CD1c-positive myeloid dendritic cell (primary cell): ENCODE measurements around the gene CDH22.

Experiments
- DNase-seq: peaks from one replicate; pipeline ENCODE4 v3.0.0-alpha.2; 2016; ENCODE audit errors: extremely low spot score

The CDH22 gene

DNA sequence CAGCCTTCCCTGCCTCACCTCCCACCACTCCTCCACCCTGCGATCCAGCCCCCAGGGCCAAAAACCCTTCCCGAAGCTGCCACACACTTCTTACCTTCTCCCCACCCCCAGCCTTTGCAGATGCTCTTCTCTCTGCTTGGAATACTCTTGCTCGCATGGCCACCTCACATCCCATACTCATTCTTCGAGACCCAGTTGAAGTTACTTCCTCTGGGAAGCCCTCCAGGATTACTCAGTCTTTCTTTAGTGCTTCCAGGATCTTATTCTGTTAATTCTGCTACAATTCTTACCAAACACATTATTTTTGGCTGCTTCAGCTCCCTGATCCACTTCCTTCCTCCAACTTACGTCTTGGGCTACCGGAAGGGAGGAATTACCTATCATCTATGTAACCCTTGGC is 135.8 kb downstream of the CDH22 start:
- DNase-seq, result no peak

DNA sequence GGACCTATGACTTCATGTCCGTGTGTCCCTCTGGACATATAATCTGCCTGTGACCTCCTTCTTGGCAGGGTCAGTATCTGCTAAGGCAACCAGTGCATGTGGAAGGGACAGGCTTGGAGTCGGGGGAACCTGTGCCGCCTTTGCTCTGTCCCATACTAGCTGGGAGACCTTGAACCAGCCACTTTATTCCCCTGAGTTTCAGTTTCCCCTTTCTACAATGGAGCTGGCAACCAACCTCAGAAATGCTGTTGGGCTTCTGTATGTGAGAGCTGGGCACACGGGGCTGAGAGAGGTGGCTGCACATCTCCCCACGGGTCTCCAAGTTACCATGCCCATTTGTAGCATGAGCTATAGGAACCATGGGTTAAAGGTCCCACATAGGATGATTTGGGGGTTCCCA is 136.4 kb downstream of the CDH22 start:
- no peak for DNase-seq

DNA sequence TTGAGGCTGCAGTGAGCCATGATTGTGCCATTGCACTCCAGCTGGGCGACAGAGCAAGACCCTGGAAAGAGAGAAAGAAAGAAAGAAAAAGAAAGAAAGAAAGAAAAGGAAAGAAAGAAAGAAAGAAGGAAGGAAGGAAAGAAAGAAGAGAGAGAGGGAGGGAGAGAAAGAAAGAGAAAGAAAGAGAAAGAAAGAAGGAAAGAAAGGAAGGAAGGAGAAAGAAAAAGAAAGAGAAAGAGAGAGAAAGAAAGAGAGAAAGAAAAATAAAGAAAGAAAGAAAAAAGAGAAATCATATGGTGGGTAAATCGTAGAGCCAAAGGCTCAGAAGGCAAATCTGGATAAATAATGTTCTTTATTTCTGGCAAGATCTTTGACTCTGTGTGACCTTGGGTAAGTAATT is 136.8 kb downstream of the CDH22 start:
- DNase-seq, result no peak

DNA sequence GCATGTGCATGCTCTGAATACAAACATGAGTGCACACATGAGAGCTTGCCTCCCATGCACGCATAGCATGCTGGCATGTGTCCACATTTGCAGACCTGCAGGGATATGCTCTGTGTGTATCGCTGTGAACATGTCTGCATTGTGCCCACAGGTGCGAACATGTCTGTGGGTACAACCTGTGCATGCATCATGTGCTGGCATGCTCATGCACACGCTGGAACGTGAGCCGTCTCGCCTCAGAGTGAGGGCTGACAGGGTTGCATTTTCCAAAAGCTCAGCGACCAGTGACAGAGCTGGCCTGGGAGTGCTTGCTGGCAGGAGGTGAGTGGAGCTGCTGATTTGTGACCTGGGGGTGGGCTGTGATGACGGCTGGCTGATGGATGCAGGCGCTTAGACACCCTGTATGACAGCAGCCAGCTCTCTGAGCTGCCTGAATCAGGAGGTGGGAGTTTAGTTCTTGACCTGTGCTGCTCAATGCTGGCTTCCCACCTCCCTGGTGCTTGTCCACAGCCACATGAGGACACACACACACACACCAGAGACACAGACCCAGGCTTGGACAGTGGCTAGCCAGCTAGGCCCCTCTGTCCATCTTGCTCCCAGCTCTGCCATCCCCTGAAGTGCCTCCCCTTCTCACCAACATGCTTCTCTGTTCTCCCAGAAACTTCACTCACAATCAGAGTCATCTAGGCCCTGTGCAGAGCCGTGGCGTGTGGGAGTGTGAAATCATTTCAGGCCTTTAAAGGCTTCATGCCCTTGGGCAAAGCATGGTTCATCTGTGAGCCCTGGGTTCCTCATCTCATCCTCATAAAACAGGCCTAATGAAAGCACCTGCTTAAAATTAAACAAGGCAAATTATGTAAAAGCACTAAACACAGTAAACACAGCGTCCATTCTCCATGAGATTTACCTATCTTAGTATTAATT is 138.8 kb downstream of the CDH22 start:
- DNase-seq, result no peak

DNA sequence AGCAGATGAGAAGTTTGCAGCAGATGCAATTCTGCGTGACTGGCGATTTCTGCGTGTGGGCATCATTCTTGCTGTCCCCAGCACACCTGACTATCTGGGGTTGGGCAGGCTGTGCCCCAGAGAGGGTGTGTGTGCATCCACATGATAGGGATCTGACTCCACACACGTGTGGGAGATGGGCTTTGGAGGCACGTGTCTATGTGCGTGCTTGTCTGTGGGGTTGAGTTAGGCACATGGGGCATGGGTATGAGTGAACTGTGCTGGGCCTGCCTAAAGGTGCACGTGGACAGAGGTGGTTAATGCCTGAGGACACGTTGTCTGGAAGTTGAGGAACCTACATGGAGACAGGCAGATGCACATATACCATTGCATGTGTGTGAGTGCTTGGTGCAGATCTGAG is 139.9 kb downstream of the CDH22 start:
- DNase-seq, result no peak

DNA sequence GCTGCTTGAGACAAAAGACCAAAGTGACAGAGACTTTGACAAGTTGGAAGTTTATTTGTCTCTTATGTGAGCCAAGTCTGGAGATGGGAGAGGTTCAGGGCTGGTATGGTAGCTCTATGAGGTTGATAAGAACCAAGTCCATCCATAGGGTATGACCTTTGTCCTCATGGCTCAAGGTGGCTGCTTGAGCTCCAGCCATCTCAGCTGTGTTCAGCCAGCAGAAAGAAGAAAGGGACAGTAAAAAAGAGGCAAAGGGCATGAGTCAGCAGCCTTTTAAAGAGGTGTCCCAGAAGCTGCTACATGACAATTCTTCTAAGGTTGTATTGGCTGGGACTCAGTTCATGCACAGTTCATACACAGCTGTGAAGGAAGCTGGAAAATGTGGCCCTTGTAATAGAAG is 141.2 kb downstream of the CDH22 start:
- no peak for DNase-seq

DNA sequence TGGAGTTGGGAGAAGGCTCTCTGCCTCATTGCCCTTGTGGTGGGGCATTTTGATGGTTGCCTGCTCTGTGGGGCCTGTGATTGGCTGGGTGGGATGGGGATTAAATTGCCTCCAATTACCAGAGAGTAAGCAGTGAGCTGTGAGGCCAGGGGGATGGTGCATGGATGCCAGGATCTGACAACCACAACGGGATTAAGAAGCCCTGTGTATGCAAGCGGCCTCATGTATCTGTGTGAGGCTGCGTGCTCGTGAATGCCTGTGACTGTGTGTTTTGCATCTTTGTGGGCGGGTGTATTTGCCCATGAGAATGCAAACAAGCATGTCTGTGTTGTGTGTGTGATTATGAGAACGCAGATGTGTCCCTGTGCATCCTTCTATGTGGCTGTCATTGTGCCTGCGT is 144.0 kb downstream of the CDH22 start:
- no peak for DNase-seq

DNA sequence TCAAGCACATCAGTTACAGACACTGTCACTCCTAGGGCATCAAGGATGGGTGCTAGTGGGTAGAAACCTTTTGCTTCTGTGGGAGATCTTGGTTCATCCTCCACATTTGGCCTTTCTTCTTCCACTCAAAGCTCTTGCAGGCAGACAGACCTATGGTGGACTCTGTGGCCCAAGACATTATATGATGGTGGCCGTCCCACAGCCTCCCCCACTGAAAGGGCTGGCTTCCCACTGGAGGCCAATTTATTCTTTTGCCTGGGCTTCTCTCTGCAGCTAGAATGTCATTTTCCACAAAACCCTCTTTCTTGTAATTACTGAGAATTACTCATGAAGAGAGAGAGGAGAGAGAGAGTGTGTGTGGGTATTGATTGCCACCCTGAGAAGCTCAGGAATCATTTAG is 146.4 kb downstream of the CDH22 start:
- no peak for DNase-seq

DNA sequence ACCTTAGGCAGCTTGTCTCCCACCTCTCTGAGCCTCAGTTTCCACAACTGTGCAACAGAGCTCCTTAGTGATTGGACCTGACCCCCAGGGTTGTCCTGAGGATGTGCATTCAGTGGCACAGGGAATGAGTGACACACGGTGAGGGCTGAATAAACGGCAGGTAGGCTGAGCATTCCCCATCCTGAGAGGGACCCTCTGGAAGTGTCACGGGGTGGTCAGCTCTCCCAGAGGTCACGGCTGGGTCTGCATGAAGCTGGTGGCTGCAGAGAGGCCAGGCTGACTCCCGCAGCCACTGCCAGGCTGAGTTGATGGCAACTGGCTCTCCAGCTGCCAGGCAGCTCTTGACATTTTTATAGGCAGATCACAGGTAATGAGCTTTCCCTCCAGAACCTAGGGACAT is 147.6 kb downstream of the CDH22 start:
- no peak for DNase-seq

DNA sequence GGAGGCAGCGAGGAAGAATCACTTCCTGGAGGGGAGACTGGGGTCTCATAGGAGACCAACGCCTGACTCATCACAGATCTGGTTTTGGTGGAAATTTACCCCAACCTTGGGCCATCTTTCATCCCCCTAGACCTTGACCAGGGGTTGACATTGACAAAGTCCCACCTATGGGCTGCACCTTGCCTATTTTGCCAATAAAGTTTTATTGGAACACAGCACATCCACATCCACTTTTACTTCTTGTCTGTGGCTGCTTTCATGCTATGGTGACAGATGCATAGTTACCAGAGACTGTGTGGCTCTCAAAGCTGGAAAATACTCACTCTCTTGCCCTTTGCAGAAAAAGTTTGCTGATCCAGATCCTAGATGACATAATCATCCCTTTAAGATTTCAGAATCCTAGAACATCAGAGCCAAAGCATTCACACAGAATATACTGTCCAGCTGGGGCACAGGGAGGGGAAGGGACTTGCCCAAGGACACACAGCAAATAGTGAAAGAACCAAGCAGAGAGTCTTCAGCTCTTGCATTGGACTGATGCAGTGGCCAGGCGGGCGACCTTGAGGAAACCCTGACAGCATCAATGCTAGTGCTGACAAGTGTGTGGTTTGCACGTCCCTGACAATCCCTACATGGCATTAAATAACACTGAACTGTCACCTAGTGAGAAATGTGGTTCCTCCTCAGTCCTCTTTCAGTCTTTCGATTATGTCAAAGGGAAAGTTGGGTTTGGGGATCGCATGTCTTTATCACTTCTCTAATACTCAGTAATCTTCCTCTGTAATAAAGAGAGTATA is 149.0 kb downstream of the CDH22 start:
- DNase-seq, result no peak

DNA sequence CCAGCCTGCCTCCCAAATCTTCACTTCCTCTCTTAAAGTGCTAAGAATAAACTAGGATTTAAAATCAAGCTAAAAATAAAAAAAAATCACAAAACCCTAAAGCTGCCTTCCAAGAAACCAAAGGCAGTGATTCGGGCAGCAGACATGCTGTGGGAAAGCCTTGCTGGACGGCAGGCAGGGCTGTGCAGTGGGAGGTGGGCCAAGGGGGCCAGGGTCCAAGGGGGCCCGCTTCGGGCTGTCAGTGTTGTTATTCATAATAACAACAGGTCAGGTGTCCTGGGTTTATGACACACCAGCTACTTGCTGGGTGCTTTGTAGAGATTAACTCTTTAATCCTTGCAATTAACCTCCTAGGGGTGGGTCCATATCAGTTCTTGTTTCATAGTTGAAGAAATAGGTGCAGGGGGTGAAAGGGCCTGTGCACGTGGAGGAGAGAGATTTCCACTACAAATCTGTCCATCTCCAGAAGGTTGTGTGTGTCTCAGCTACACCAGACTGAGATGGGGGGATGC is 149.8 kb downstream of the CDH22 start:
- DNase-seq, result no peak

DNA sequence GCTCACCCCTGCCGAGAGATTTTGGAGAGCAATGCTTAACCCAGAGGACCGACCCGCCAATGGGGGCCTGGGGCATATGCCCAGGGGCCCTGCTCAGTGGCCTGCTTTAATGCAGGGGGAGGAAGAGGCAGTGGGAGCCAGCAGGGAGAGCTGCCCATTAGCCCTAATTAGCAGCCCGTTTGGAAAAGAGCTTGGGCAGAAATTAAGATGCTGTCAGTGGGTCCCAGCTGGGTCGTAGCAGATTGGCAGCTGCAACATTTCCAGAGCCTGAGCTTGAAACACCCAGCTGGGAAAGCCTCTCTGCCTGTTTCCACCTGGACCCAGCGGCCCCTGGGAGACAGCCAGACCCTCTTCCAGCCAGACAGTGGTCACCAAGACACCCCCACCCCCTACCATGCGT is 150.7 kb downstream of the CDH22 start:
- DNase-seq, result no peak

DNA sequence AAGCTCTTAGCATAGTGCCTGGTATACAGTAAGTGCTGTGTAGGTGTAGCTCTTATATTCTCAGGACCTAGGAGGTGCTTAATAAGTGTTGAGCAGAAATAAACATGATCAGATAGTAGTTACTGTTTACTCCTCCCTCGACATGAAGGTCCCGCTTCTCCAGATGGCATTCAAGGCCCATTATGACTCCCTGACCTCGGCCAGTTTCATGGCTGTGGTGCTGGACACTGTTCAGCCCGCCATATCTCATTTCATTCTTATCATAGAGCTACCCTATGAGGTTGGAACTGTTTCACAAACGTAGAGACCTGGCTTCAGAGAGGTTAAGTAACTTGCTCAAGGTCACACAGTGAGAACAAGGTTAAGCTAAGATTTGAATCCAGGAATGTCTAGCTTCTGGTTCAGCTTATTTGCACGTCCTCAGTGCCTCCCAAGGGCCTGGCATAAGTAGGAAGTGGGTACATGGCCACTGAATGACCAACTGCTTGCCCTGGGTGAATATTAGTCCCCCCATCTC is 151.2 kb downstream of the CDH22 start:
- DNase-seq, result no peak

DNA sequence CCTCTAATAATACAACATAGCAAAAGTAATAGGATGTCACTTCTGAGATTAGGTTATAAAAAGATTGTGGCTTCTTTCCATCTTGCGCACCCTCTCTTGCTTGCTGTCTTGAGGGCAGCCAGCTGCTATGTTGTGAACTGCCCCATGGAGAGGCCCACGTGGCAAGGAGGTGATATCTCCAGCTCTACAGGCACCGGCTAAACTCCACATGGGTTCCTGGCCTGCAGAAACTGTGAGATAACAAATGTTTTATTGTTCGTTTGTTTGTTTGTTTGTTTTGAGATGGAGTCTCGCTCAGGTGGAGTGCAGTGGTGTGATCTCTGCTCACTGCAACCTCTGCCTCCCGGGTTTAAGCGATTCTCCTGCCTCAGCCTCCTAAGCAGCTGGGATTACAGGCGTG is 152.2 kb downstream of the CDH22 start:
- DNase-seq, result no peak

DNA sequence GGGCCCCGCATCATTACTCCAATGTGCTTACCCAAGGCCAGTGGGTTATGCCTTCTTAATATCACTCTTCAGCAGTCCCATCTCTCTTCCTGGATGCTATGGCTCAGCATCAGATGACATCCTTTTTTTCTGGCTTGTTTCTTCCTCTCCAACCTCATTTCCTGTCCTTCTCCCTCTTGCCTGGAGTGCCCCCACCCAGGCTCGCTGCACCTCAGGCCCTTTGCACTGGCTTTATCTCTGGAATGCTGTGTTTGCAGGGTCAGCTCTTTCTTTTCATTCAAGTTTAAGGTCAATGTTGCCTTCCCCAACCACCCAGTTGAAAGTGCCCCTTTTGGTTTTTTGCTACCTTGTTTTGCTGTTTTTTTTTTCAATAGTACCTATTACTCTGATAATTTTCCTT is 153.5 kb downstream of the CDH22 start:
- no peak for DNase-seq

DNA sequence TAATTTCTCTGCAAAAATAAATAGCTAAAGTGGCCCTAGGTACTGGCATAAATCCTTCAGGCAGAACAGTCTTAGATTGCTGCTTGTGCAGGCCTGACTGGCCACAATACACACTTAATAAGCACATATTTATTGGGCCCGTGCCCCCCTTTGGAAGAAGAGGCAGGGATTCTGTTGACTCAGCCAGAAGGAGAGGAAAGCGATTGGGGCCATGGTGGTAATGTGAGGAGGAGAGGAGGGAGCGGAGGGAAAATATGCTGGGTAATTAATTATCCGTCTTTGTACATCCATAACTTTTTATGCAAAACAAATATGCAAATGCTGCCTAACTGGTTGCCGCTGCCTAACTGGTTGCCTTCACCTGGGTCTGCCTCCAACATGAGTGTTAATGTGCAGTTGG is 154.0 kb downstream of the CDH22 start:
- no peak for DNase-seq

DNA sequence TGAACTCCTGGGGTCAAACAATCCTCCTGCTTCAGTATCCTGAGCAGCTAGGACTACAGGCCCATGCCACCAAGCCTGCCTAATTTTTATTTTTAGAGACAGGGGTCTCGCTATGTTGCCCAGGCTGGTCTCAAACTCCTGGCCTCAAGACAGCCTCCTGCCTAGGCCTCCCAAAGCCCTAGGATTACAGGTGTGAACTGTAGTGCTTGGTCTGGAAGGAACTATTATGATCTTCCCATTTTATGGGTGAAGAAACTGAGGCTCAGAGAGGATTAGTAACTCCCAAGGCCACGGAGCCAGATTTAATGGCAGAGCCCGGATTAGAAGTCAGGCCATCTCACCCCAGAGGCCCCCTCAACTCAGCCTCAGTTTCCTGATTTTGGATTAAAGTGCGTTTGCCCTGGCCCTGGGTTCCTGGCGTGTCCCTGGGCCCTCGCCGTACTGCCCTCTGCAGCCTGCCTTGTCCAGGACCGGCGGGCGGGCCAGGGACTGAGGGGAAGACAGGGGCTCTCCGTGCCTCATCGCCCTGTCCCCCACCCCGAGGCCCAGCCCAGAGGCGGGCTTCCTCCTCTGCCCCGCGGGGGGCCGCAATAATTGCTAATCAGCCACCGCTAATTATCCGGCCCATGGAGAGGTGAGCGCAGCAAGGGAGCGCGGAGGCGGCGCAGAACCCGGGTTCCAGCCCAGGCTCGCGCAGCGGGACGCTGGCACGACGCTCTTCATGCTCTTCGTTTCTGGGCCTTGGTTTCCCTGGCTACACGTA is 155.3 kb downstream of the CDH22 start:
- DNase-seq, result no peak

DNA sequence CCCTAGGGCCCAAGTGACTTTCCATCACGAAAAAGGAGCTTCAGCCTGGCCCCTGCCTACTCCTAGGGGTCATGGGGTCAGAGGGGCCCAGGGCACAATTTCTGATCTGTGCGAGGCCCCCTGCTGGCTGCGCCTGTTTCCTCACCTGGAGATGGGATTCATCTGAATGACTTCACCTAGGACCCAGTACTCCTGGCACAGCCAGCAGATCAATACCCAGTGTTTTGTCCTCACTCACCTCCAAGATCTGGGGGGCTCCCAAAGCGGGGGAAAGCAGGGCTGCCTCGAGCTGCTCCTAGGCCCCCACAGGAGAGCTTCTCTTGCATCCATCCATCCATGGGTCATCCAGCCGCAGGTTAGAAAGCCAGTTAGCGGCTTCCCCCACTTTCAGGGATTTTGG is 156.4 kb downstream of the CDH22 start:
- DNase-seq, result no peak

DNA sequence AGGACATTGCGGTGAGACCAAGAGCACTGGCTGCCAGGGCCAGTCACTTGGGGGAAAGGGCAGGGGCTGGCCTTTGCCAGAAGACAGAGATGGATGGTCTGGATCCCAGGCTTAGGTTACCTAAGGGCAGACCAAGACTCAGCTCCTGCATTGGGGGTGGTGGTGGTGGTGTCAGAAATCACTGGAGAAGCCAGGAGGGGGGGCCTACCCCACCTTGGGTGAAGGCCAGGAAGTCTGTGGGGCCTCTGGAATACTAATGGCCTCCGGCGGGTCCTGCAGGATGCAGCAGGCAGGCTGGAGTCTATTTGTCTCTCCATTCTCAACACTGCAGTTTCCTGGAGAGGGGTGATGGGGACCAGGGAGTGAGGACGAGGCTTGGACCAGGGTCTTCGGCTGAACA is 157.4 kb downstream of the CDH22 start:
- DNase-seq, result no peak

DNA sequence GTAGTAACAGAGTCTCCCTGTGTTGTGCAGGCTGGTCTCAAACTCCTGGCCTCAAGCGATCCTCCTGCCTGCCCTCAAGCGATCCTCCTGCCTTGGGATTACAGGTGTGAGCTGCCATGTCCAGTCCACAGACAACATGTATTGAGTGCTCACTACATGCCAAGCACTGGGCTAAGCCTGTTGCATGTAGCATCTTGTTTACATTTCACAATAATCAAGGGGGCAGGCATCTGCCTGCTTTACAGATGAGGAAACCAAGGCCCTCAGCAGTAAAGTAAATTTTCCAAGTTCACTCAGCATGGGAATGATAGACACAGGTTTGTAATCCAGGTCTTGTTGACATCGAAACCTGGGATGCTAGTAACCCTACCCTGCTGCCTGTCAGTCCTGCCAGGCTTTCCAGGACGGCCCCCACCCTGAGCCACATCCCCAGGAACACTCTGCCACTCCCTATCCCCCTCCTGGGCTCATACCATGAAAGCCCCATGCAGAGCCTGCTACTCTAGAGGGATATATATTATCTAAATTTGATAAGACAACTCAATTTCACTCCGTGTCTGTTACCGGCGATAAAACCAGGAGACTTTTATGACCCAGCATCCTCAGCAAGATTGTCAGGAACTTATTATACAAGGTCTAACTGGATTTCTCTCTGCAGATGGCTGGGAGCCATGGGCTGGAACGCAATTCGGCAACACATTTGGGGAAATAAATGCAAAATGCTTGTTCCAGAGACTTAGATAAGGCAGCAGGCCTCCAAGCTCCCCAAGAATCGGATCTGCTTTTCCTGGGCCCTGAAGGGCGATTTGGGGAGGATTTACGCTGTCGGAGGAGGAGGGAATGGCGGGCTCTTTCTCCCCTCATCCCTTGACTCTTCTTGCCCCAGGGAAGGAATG is 159.7 kb downstream of the CDH22 start:
- no peak for DNase-seq

DNA sequence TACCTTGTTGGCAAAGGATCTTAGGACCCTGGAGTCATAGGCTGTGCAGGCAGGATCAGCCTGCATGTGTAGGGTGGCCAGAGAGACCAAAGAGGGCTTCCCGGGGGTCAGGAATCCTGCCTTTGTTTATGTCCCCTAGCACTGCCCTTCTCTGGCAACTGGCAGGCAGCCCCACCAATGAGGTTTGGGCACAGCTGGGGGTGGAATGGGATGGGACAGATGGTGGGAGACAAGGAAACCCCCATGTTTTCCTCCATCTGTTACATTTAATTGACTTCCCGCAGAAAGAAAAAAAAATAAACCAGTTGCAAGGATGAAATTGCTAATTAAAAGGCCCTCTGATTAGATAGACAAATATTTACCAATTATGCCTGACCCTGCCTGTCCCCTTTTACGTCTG is 162.6 kb downstream of the CDH22 start:
- DNase-seq, result no peak
